ENCODE results near the gene G0S2. TPM values are rescaled to one million over a fixed set of nuclear protein-coding genes. Genes with fewer than 3 reads are reported as not detected.

G0S2 gene
- total and polyA plus RNA-seq, 8 donors: 10.6 to 89.1 (median 36.7) TPM

- TF ChIP-seq CTCF (IDR thresholded peaks at IDR 0.05): no peak
- ATAC-seq (peak; percentile 61), DNase-seq (no peak)
- Histone ChIP-seq H3K4me3 (no peak overlapping the region), H3K27me3 (no peaks in the 10 kb centered on the region), H3K36me3 (no peaks in the 10 kb centered on the region), H3K9me3 (no peaks in the 10 kb centered on the region), H3K4me1 (peaks cover 0 to 56% of the 10 kb centered on the region in 2 donors), H3K27ac (peak overlapping the region in 1 of 2 donors; percentile 81)
- intact Hi-C loops (cut with DNase I): no loop called here
These were observed 15.3 kb upstream of the G0S2 start for GRCh38 chr1:209659909-209660308.

GRCh38 chr1:209661071-209661470, 14.1 kb upstream of the G0S2 start:
- DNase-seq (no peak), ATAC-seq (no peak)
- intact Hi-C loops (cut with DNase I): no loop called here
- no peaks in the 10 kb centered on the region for H3K9me3 ChIP-seq
- TF ChIP-seq CTCF (IDR thresholded peaks at IDR 0.05): no peak
- H3K4me1 ChIP-seq: peaks cover 0 to 49% of the 10 kb centered on the region in 2 donors
- H3K27ac ChIP-seq: peak overlapping the region in 1 of 2 donors; percentile 81
- H3K4me3 ChIP-seq: no peak overlapping the region
- no peaks in the 10 kb centered on the region for H3K36me3 ChIP-seq
- no peaks in the 10 kb centered on the region for H3K27me3 ChIP-seq

- intact Hi-C loops (cut with DNase I): no loop called here
- Histone ChIP-seq H3K27ac (no peak overlapping the region), H3K4me1 (peaks cover 0 to 34% of the 10 kb centered on the region in 2 donors), H3K4me3 (no peak overlapping the region), H3K27me3 (no peaks in the 10 kb centered on the region), H3K9me3 (no peaks in the 10 kb centered on the region), H3K36me3 (no peaks in the 10 kb centered on the region)
- DNase-seq (no peak), ATAC-seq (no peak)
- TF ChIP-seq CTCF (IDR thresholded peaks at IDR 0.05): no peak
These were observed 12.3 kb upstream of the G0S2 start for GRCh38 chr1:209662879-209663327.

- TF ChIP-seq CTCF (IDR thresholded peaks at IDR 0.05): no peak
- H3K27ac ChIP-seq: no peak overlapping the region
These were observed 8.1 kb upstream of the G0S2 start for GRCh38 chr1:209667103-209667502.

GRCh38 chr1:209667708-209668107, 7.5 kb upstream of the G0S2 start:
- DNase-seq (no peak), ATAC-seq (no peak)
- Histone ChIP-seq H3K27me3 (no peaks in the 10 kb centered on the region), H3K36me3 (no peaks in the 10 kb centered on the region), H3K4me1 (peaks cover 0 to 22% of the 10 kb centered on the region in 2 donors), H3K4me3 (no peak overlapping the region), H3K27ac (no peak overlapping the region), H3K9me3 (no peaks in the 10 kb centered on the region)
- intact Hi-C loops (cut with DNase I): no loop called here
- no peak for TF ChIP-seq CTCF (IDR thresholded peaks at IDR 0.05)

More at GRCh38 chr1:209667103-209667502, 8.1 kb upstream of the G0S2 start:
- Histone ChIP-seq H3K27me3 (no peaks in the 10 kb centered on the region), H3K4me3 (no peak overlapping the region), H3K9me3 (no peaks in the 10 kb centered on the region), H3K36me3 (no peaks in the 10 kb centered on the region), H3K4me1 (peaks cover 0 to 17% of the 10 kb centered on the region in 2 donors)
- no peak for ATAC-seq
- no peak for DNase-seq
- intact Hi-C loops (cut with DNase I): no loop called here
